ENCODE data around the gene ZNF799.

- no peak for TF ChIP-seq CTCF (conservative IDR thresholded peaks at IDR 0.05 in 1 of 2, IDR thresholded peaks at IDR 0.05 in 1 of 2; ENCODE audit: extremely low read depth in 1 of 2, insufficient read depth in 1 of 2, low read depth in 1 of 2, low read length in 2 of 2)
- no peak for TF ChIP-seq EZH2 (IDR thresholded peaks at IDR 0.05; ENCODE audit: borderline replicate concordance, low read length)
These were observed 10.8 kb upstream of the ZNF799 start for GRCh38 chr19:12411893-12412292.
